NOMO-1 (cell line): ENCODE results near the gene DZIP1.

ENCODE experiments used
- DNase-seq, 2 experiments: peaks; one replicate each; lab custom pipeline; 2025; ENCODE audit not compliant: unreplicated experiment in 2 of 2; lab: John Stamatoyannopoulos, UW

DZIP1 gene

GRCh38 chr13:95552208-95552538, 92.3 kb downstream of the DZIP1 start:
- no peak for DNase-seq

GRCh38 chr13:95547531-95548167, 96.9 kb downstream of the DZIP1 start:
- no peak for DNase-seq

DNA sequence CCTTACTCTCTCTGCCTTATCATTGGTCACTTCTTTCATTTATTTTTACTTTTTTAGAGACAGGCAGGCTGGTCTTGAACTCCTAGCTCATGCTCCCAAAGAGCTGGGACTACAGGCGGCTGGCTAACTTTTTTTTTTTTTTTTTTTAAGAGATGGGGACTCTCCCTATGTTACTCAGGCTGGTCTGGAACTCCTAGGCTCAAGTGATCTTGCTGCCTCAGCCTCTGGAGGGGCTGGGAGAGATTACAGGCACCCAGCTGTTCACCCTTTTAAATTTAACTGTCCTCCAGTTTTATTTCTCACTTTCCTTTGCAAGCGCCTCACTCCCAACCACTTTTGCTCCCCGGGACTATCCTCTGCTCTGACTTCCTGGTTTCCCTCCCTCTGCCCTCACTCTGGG, 97.6 kb downstream of the DZIP1 start:
- no peak for DNase-seq

- no peak for DNase-seq
These were observed 100.2 kb downstream of the DZIP1 start for GRCh38 chr13:95544293-95544692.

GRCh38 chr13:95541911-95542474, 102.5 kb downstream of the DZIP1 start:
- no peak for DNase-seq

DNA sequence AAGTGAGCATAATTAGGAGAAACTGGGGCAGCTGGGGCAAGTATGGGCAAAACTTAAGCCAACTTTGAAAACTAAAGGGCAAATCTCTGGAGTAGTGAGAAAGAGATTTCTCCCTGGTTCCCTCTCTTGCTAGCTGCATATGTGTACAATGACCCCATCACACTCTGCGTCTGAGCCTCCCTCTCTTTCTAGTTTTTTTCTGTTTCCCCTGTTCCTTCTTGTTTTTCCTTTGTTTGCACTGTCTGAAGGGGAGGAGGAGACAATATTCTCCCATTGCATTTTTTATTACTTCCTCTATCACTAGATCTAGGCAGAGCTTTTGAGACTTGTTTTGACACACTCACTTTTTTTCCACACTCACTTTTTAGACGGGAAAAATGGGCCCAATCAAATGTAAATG, 103.2 kb downstream of the DZIP1 start:
- DNase-seq, result no peak

DNA sequence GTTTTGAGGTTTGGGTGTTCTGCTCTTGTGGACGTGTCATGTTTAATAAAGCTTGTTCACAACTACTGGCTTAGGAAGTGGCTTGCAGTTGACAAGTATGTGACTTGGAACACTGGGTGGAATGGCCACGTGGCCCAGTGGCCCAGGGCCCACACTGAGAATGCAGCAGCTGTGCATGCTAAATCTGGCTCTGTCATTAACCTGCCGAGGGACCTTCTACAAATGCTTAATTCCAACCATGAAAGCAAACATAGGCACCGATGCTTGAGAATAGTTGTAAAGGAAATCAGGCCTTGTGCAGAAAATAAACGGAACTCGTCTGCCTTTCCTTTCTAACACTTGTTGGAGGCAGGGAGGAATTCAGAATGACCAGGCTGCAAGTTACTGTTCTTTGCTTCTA, 103.6 kb downstream of the DZIP1 start:
- no peak for DNase-seq

- DNase-seq, result peak in 1 of 2 experiments; percentile 47
These were observed 107.8 kb downstream of the DZIP1 start for GRCh38 chr13:95536632-95537241.

DNA sequence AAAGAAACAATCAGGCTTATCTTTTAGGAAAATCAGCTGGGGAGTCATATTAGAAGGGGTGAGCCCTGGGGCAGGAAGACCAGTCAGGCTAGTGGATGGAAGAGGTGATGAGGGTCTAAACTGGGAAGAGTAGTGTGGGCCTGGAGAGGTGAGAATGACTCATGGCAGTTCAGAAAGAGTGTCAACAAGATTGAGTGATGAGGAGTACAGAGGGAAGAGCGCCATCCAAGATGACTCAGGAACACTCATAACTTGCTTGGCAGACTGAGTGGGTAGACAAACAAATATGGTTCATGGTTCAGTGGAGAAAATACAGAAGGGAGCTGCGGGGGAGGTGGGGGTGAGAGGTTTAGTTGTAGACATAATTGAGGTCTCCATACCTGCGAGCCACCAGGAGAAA, 109.3 kb downstream of the DZIP1 start:
- no peak for DNase-seq

GRCh38 chr13:95533545-95534160, 110.9 kb downstream of the DZIP1 start:
- DNase-seq, result no peak

DNA sequence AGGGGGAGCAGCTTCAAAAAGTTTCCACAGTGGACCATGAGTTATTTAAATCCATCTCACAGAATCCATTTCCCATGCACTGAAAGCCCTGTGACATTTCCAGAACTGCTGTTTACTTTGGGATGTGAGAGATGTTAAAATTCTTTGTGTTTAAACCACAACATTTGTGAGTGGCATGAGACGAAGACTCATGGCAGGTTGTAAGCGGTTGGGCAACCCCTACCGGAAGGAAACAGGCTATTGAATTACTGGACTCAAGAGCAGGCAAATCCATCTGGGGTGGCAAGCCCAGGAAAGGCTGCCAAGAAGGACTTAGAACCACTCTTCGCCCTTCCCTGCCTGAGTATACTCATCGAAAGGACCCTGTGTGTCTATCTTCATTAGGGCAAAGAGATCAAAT, 114.3 kb downstream of the DZIP1 start:
- DNase-seq, result peak; percentile 43 to 63
